Gastrocnemius medialis (tissue), 4 donors: Measurements from ENCODE around the gene ZBTB47.

Source experiments
- POLR2A ChIP-seq, 2 donors: fragments of 450-650 bp; IDR thresholded peaks; one replicate each; pipeline ENCODE4 v1.6.1; 2017; ENCODE audit warnings: antibody characterized with exemption in 2 of 2, mild to moderate bottlenecking in 2 of 2, moderate library complexity in 2 of 2
- TF ChIP-seq, protein P1 (sequence below), 5 experiments: fragments of 450-650 bp in 3 of 5; fragments of 200-600 bp in 2 of 5; sonication (generic) in 2 of 5; IDR thresholded peaks in 4 of 5; conservative IDR thresholded peaks in 1 of 5; 1 replicate in 4 of 5; 2 replicates in 1 of 5; pipeline ENCODE4 v1.5.1; 2016 to 2019; ENCODE audit warnings: antibody characterized with exemption in 5 of 5, mild to moderate bottlenecking in 3 of 5, moderate library complexity in 3 of 5

DNA sequence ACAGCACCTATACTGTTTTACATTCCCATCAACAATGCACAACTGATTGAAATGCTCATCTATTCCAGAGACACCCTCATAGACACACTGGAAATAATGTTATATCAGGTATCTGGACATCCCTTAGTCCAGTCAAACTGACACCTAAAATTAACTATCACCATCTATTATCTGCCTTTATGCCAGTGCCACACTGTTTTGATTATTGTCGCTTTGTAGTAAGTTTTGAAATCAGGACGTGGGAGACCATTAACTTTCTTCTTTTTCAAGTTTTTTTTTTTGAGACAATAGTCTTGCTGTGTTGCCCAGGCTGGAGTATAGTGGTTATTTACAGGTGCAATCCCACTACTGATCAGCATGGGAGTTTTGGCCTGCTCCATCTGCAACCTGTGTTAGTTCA is 22.4 kb downstream of the ZBTB47 start:
- TF ChIP-seq, protein P1, sequence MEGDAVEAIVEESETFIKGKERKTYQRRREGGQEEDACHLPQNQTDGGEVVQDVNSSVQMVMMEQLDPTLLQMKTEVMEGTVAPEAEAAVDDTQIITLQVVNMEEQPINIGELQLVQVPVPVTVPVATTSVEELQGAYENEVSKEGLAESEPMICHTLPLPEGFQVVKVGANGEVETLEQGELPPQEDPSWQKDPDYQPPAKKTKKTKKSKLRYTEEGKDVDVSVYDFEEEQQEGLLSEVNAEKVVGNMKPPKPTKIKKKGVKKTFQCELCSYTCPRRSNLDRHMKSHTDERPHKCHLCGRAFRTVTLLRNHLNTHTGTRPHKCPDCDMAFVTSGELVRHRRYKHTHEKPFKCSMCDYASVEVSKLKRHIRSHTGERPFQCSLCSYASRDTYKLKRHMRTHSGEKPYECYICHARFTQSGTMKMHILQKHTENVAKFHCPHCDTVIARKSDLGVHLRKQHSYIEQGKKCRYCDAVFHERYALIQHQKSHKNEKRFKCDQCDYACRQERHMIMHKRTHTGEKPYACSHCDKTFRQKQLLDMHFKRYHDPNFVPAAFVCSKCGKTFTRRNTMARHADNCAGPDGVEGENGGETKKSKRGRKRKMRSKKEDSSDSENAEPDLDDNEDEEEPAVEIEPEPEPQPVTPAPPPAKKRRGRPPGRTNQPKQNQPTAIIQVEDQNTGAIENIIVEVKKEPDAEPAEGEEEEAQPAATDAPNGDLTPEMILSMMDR (IDR thresholded peaks at IDR 0.05 in 4 of 5, conservative IDR thresholded peaks at IDR 0.05 in 1 of 5), result no peak
- TF ChIP-seq POLR2A (IDR thresholded peaks at IDR 0.05), result no peak
